Jurkat, Clone E6-1 (cell line): ENCODE results near the gene ALOX15B.

ENCODE experiments used
- DNase-seq: peaks from one replicate; pipeline ENCODE4 v3.0.0-alpha.2; 2011; ENCODE audit warnings: low read depth, low spot score
- H3K4me3 ChIP-seq: 2 replicates; pipeline ENCODE4 v1.5.1; 2011; ENCODE audit warnings: mild to moderate bottlenecking, low read length, control low read depth, moderate library complexity

The ALOX15B gene

GRCh38 chr17:8029121-8029520 lies 9.7 kb upstream of the ALOX15B start:
- DNase-seq = no peak
- no peak overlapping the region for H3K4me3 ChIP-seq

GRCh38 chr17:8031261-8031661 lies 7.6 kb upstream of the ALOX15B start:
- no peak overlapping the region for H3K4me3 ChIP-seq
- DNase-seq = no peak

GRCh38 chr17:8031950-8032349 lies 6.9 kb upstream of the ALOX15B start:
- no peak for DNase-seq
- no peak overlapping the region for H3K4me3 ChIP-seq

GRCh38 chr17:8032442-8032841 lies 6.4 kb upstream of the ALOX15B start:
- no peak for DNase-seq
- H3K4me3 ChIP-seq = no peak overlapping the region

- H3K4me3 ChIP-seq = no peak overlapping the region
- no peak for DNase-seq
These were observed 831 bp downstream of the ALOX15B start for GRCh38 chr17:8039611-8040168.

GRCh38 chr17:8041249-8041928 lies 2.5 kb downstream of the ALOX15B start:
- no peak overlapping the region for H3K4me3 ChIP-seq
- peak; percentile 78 for DNase-seq

- DNase-seq = peak; percentile 28
- H3K4me3 ChIP-seq = no peak overlapping the region
These were observed 3.1 kb downstream of the ALOX15B start for GRCh38 chr17:8041979-8042378.

- DNase-seq = no peak
- H3K4me3 ChIP-seq = no peak overlapping the region
These were observed 6.3 kb downstream of the ALOX15B start for GRCh38 chr17:8044819-8045810.

GRCh38 chr17:8046306-8046928 lies 7.6 kb downstream of the ALOX15B start:
- no peak for DNase-seq
- H3K4me3 ChIP-seq = no peak overlapping the region

- DNase-seq = no peak
- no peak overlapping the region for H3K4me3 ChIP-seq
These were observed 8.3 kb downstream of the ALOX15B start for GRCh38 chr17:8046929-8047768.

- DNase-seq = no peak
- H3K4me3 ChIP-seq = no peak overlapping the region
These were observed 8.9 kb downstream of the ALOX15B start for GRCh38 chr17:8047769-8048110.

- H3K4me3 ChIP-seq = no peak overlapping the region
- DNase-seq = no peak
These were observed 9.4 kb downstream of the ALOX15B start for GRCh38 chr17:8048236-8048635.

- no peak overlapping the region for H3K4me3 ChIP-seq
- no peak for DNase-seq
These were observed 9.9 kb downstream of the ALOX15B start for GRCh38 chr17:8048736-8049135.

- no peak for DNase-seq
- no peak overlapping the region for H3K4me3 ChIP-seq
These were observed 13.0 kb downstream of the ALOX15B start for GRCh38 chr17:8051831-8052230.

- H3K4me3 ChIP-seq = no peak overlapping the region
- DNase-seq = no peak
These were observed 13.7 kb downstream of the ALOX15B start for GRCh38 chr17:8052256-8053252.

GRCh38 chr17:8053600-8053999 lies 14.7 kb downstream of the ALOX15B start:
- H3K4me3 ChIP-seq = no peak overlapping the region
- no peak for DNase-seq

- H3K4me3 ChIP-seq = no peak overlapping the region
- no peak for DNase-seq
These were observed 17.0 kb downstream of the ALOX15B start for GRCh38 chr17:8055851-8056231.
